NB4 (cell line): ENCODE data around the gene CXCR5.

ENCODE experiments used
- CTCF ChIP-seq: IDR thresholded peaks from one replicate; pipeline ENCODE4 v1.5.1; 2012; ENCODE audit warnings: low read depth, low read length
- MAX ChIP-seq: IDR thresholded peaks from 2 replicates; pipeline ENCODE4 v1.6.1; 2011; ENCODE audit warnings: low read depth, low read length
- POLR2A ChIP-seq: IDR thresholded peaks from 2 replicates; pipeline ENCODE4 v1.6.1; 2011; ENCODE audit warnings: mild to moderate bottlenecking; ENCODE audit not compliant: insufficient read length; ENCODE audit errors: extremely low read depth

- TF ChIP-seq CTCF = no peak
- no peak for TF ChIP-seq POLR2A
- no peak for TF ChIP-seq MAX
These were observed 31.7 kb downstream of the CXCR5 start for GRCh38 chr11:118915396-118915795.
